IMR-90 (cell line): Measurements from ENCODE around the gene SUGCT. TPM values are rescaled to one million over a fixed set of nuclear protein-coding genes. Genes with fewer than 3 reads are reported as not detected.

Source experiments
- ATAC-seq: fragments of 200-7000 bp; cut with Tn5 transposase; 2 replicates; pipeline ENCODE4 v1.9.1; 2020; ENCODE audit warnings: low read depth, mild to moderate bottlenecking, moderate library complexity
- BruUV-seq: library from RNA; stranded (reverse); fragments of 400-500 nt; replicated peaks from 2 replicates; lab custom pipeline; 2021; lab: Mats Ljungman, UMichigan
- CTCF ChIA-PET: fragments of 300-600 bp; formaldehyde crosslinking; extraction: SDS; loops from one replicate; lab custom pipeline; 2021; ENCODE audit warnings: antibody characterized with exemption; lab: Yijun Ruan, JAX
- POLR2A ChIA-PET: fragments of 300-600 bp; sonication (Branson Sonifier 250); formaldehyde crosslinking; loops from one replicate; lab custom pipeline; 2022; ENCODE audit warnings: antibody characterized with exemption; ENCODE audit not compliant: unreplicated experiment; lab: Charles Lee
- DNase-seq: peaks from one replicate; pipeline ENCODE4 v3.0.0; 2013
- H2AFZ ChIP-seq: replicated peaks from 2 replicates; pipeline ENCODE3; 2013; ENCODE audit warnings: low read length, mild to moderate bottlenecking; ENCODE audit not compliant: poor library complexity
- H2AK5ac ChIP-seq: 2 replicates; pipeline ENCODE4 v1.6.1; 2013; ENCODE audit warnings: low read depth, low read length, inconsistent platforms
- H2AK9ac ChIP-seq: replicated peaks from 2 replicates; pipeline ENCODE3; 2013; ENCODE audit warnings: mild to moderate bottlenecking, low read depth, low read length, moderate library complexity; ENCODE audit not compliant: poor library complexity
- H2BK120ac ChIP-seq: 2 replicates; pipeline ENCODE4 v1.6.1; 2013; ENCODE audit warnings: low read depth, low read length, inconsistent platforms
- H2BK15ac ChIP-seq: 3 replicates; pipeline ENCODE4 v1.6.1; 2013; ENCODE audit warnings: low read depth, low read length, inconsistent platforms
- H2BK20ac ChIP-seq: 2 replicates; pipeline ENCODE4 v1.6.1; 2013; ENCODE audit warnings: low read depth, mild to moderate bottlenecking, inconsistent platforms, low read length, moderate library complexity
- H2BK5ac ChIP-seq: 2 replicates; pipeline ENCODE4 v1.6.1; 2013; ENCODE audit warnings: mild to moderate bottlenecking, low read depth, low read length, inconsistent platforms; ENCODE audit not compliant: poor library complexity, severe bottlenecking
- H3K14ac ChIP-seq: replicated peaks from 2 replicates; pipeline ENCODE4 v1.6.1; 2013; ENCODE audit warnings: low read depth, low read length, inconsistent platforms
- H3K18ac ChIP-seq: 2 replicates; pipeline ENCODE4 v1.6.1; 2013; ENCODE audit warnings: low read depth, low read length, control low read depth
- H3K23ac ChIP-seq: 2 replicates; pipeline ENCODE4 v1.6.1; 2013; ENCODE audit warnings: low read depth, low read length, inconsistent platforms
- H3K27ac ChIP-seq: 2 replicates; pipeline ENCODE4 v1.5.1; 2013; ENCODE audit warnings: mild to moderate bottlenecking, control low read depth, low read length; ENCODE audit not compliant: insufficient read depth
- H3K27me3 ChIP-seq: 2 replicates; pipeline ENCODE4 v1.6.1; 2013; ENCODE audit warnings: low read length; ENCODE audit not compliant: control insufficient read depth, insufficient read depth
- H3K36me3 ChIP-seq: 2 replicates; pipeline ENCODE4 v1.6.1; 2013; ENCODE audit warnings: low read length, mixed read lengths; ENCODE audit not compliant: control insufficient read depth, insufficient read depth
- H3K4ac ChIP-seq: 2 replicates; pipeline ENCODE4 v1.6.1; 2013; ENCODE audit warnings: low read depth, low read length, inconsistent platforms
- H3K4me1 ChIP-seq: 2 replicates; pipeline ENCODE4 v1.6.1; 2013; ENCODE audit warnings: low read length, mixed read lengths; ENCODE audit not compliant: control insufficient read depth, insufficient read depth
- H3K4me2 ChIP-seq: 2 replicates; pipeline ENCODE4 v1.6.1; 2013; ENCODE audit warnings: low read depth, mild to moderate bottlenecking, control low read depth, low read length, moderate library complexity
- H3K4me3 ChIP-seq: 2 replicates; pipeline ENCODE4 v1.5.1; 2013; ENCODE audit warnings: low read depth, mild to moderate bottlenecking, control low read depth, low read length, moderate library complexity; ENCODE audit not compliant: insufficient read depth
- H3K56ac ChIP-seq: 2 replicates; pipeline ENCODE4 v1.6.1; 2013; ENCODE audit warnings: low read length, inconsistent platforms; ENCODE audit not compliant: insufficient read depth; ENCODE audit errors: extremely low read depth
- H3K79me1 ChIP-seq, 2 experiments: 2 replicates each; pipeline ENCODE4 v1.6.1; 2013; ENCODE audit warnings: low read length in 2 of 2, inconsistent platforms in 1 of 2, low read depth in 1 of 2
- H3K9ac ChIP-seq: 2 replicates; pipeline ENCODE4 v1.6.1; 2013; ENCODE audit warnings: low read depth, low read length, control low read depth
- H3K9me1 ChIP-seq: 2 replicates; pipeline ENCODE4 v1.6.1; 2013; ENCODE audit warnings: low read length, inconsistent platforms; ENCODE audit not compliant: insufficient read depth
- H3K9me3 ChIP-seq: 2 replicates; pipeline ENCODE4 v1.6.1; 2013; ENCODE audit warnings: low read length; ENCODE audit not compliant: control insufficient read depth, insufficient read depth
- H4K20me1 ChIP-seq: 2 replicates; pipeline ENCODE4 v1.6.1; 2013; ENCODE audit warnings: low read length, inconsistent platforms; ENCODE audit not compliant: insufficient read depth
- H4K5ac ChIP-seq: 2 replicates; pipeline ENCODE4 v1.6.1; 2013; ENCODE audit warnings: mild to moderate bottlenecking, low read depth, low read length, control low read depth
- H4K8ac ChIP-seq, 2 experiments: 2 replicates each; pipeline ENCODE4 v1.6.1; 2013; ENCODE audit warnings: low read depth in 2 of 2, low read length in 2 of 2, control low read depth in 1 of 2, inconsistent platforms in 1 of 2
- H4K91ac ChIP-seq: 2 replicates; pipeline ENCODE4 v1.6.1; 2013; ENCODE audit warnings: low read depth, low read length, inconsistent platforms; ENCODE audit not compliant: insufficient read depth
- CEBPB ChIP-seq: IDR thresholded peaks from 2 replicates; pipeline ENCODE4 v1.6.1; 2012; ENCODE audit warnings: low read depth, low read length, improper control_type of control experiment
- ELK1 ChIP-seq: fragments of 150-350 bp; IDR thresholded peaks from 2 replicates; pipeline ENCODE4 v1.6.1; 2016; ENCODE audit warnings: low read depth, mild to moderate bottlenecking, low read length, moderate library complexity, borderline replicate concordance
- FOS ChIP-seq: fragments of 150-350 bp; IDR thresholded peaks from 2 replicates; pipeline ENCODE4 v1.6.1; 2016; ENCODE audit warnings: low read depth, low read length
- MAFK ChIP-seq: IDR thresholded peaks from 2 replicates; pipeline ENCODE4 v1.6.1; 2012; ENCODE audit warnings: low read depth, low read length, improper control_type of control experiment
- MAZ ChIP-seq: IDR thresholded peaks from 2 replicates; pipeline ENCODE4 v1.6.1; 2012; ENCODE audit warnings: low read depth, mild to moderate bottlenecking, low read length, improper control_type of control experiment, moderate library complexity, borderline replicate concordance
- MXI1 ChIP-seq: IDR thresholded peaks from 2 replicates; pipeline ENCODE4 v1.6.1; 2012; ENCODE audit warnings: low read depth, mild to moderate bottlenecking, low read length, moderate library complexity, borderline replicate concordance
- NFE2L2 ChIP-seq: fragments of 150-350 bp; IDR thresholded peaks from 2 replicates; pipeline ENCODE4 v1.6.1; 2016; ENCODE audit warnings: low read depth, mild to moderate bottlenecking, low read length
- POLR2A ChIP-seq: IDR thresholded peaks from 2 replicates; pipeline ENCODE4 v1.6.1; 2012; ENCODE audit warnings: mild to moderate bottlenecking, low read depth, low read length
- RAD21 ChIP-seq: IDR thresholded peaks from 2 replicates; pipeline ENCODE4 v1.6.1; 2012; ENCODE audit warnings: low read length, improper control_type of control experiment
- RFX5 ChIP-seq: IDR thresholded peaks from 2 replicates; pipeline ENCODE4 v1.8.0; 2012; ENCODE audit warnings: low read depth, mild to moderate bottlenecking, low read length, moderate library complexity
- SMC3 ChIP-seq: fragments of 150-350 bp; IDR thresholded peaks from 2 replicates; pipeline ENCODE4 v1.6.1; 2016; ENCODE audit warnings: low read depth, mild to moderate bottlenecking, antibody characterized with exemption, low read length, moderate library complexity
- USF2 ChIP-seq: fragments of 150-350 bp; IDR thresholded peaks from 2 replicates; pipeline ENCODE4 v1.6.1; 2017; ENCODE audit warnings: mild to moderate bottlenecking, antibody characterized with exemption, low read length, low read depth
- WGBS, 2 experiments: methylation state at CpG; one replicate each; pipeline versions ENCODE4 v1.1.5 to v1.1.7; 2013; ENCODE audit warnings: missing lambda C conversion rate in 2 of 2; ENCODE audit not compliant: insufficient read length in 1 of 2; ENCODE audit errors: extremely low coverage in 2 of 2; 5-methylcytosine and 5-hydroxymethylcytosine counted together
- dilution Hi-C: fragments of 300-500 bp; cut with HindIII; formaldehyde crosslinking; loops from one replicate; pipeline ENCODE4 v1.14.3; 2018; ENCODE audit warnings: low sequenced_read_pairs; ENCODE audit not compliant: unreplicated experiment
- in situ Hi-C: fragments of 300-500 bp; cut with MboI; formaldehyde crosslinking; loops from 3 replicates; pipeline ENCODE4 v1.14.3; 2019; ENCODE audit warnings: low sequenced_read_pairs, inconsistent platforms, mixed read lengths
- intact Hi-C: fragments of 100-400 bp; cut with micrococcal nuclease; formaldehyde crosslinking; loops from 2 replicates; pipeline ENCODE4 v1.10.0; 2022
- polyA plus RNA-seq, 3 experiments: library from polyadenylated mRNA; depleted of rRNA; stranded (reverse); fragments of >200 nt; gene quantifications; 2 replicates each; pipeline ENCODE4 v1.2.3, GENCODE V29; 2012; ENCODE audit warnings: low replicate concordance in 1 of 3
- total RNA-seq: library from RNA; depleted of rRNA; stranded (reverse); fragments of >200 nt; gene quantifications from 2 replicates; pipeline ENCODE4 v1.2.3, GENCODE V29; 2012

The SUGCT gene
- total and polyA plus RNA-seq, 2 of the 4 experiments (the other 2 are of a cell fraction) = 5.9 to 8.3 TPM

GRCh38 chr7:40866601-40867000, 731.8 kb downstream of the SUGCT start:
- H4K20me1 ChIP-seq = no peaks in the 10 kb centered on the region
- H3K4me1 ChIP-seq = peaks cover 3% of the 10 kb centered on the region; the same call in 1 of the 2 replicates
- H3K14ac ChIP-seq = no peak overlapping the region
- H3K56ac ChIP-seq = no peak overlapping the region
- H3K27me3 ChIP-seq = no peaks in the 10 kb centered on the region
- in situ Hi-C loops (no loop called here), intact Hi-C loops (no loop called here), dilution Hi-C loops (no loop called here)
- no peak overlapping the region for H2AFZ ChIP-seq
- H2BK5ac ChIP-seq = no peak overlapping the region
- POLR2A ChIA-PET = no interaction called here
- no peak overlapping the region for H3K4me3 ChIP-seq
- no peak for TF ChIP-seq POLR2A
- no peak for TF ChIP-seq ELK1
- TF ChIP-seq MAFK = no peak
- TF ChIP-seq RFX5 = no peak
- no peak for TF ChIP-seq USF2
- TF ChIP-seq RAD21 = no peak
- TF ChIP-seq SMC3 = no peak
- no peak for TF ChIP-seq MAZ
- TF ChIP-seq FOS = no peak
- TF ChIP-seq CEBPB = no peak
- no peak for TF ChIP-seq NFE2L2
- no peak for TF ChIP-seq MXI1
- peaks cover 3% of the 10 kb centered on the region for H3K9me3 ChIP-seq
- H4K5ac ChIP-seq = no peak overlapping the region
- H3K36me3 ChIP-seq = no peaks in the 10 kb centered on the region
- no peak overlapping the region for H3K18ac ChIP-seq
- H4K91ac ChIP-seq = no peak overlapping the region
- CTCF ChIA-PET = interaction anchor here (0.7 kb wide), 2 partner anchors 13 to 295 kb away, joined by 3 to 5 read pairs; no protein-coding TSS in a partner anchor
- DNase-seq = no peak
- H2BK15ac ChIP-seq = no peak overlapping the region
- no CpG with 5 or more reads among the region's 10 CpGs for WGBS, 2 experiments
- BruUV-seq = no TSS peak
- no peak overlapping the region; the same call in 1 of the 2 replicates for H2AK5ac ChIP-seq
- H2BK120ac ChIP-seq = no peak overlapping the region
- no peaks in the 10 kb centered on the region for H3K79me1 ChIP-seq
- no peak overlapping the region for H2BK20ac ChIP-seq
- no peak for ATAC-seq
- H2AK9ac ChIP-seq = no peak overlapping the region
- no peak overlapping the region for H3K9ac ChIP-seq
- no peak overlapping the region for H3K23ac ChIP-seq
- no peak overlapping the region for H3K4me2 ChIP-seq
- H4K8ac ChIP-seq = no peak overlapping the region
- no peak overlapping the region for H3K4ac ChIP-seq
- no peaks in the 10 kb centered on the region for H3K9me1 ChIP-seq
- no peak overlapping the region for H3K27ac ChIP-seq
